Fibroblast of pulmonary artery (primary cell): ENCODE data around the gene VPREB3.
"Not testable (repeated sequence)": the region's sequence is repeated elsewhere in the genome, so short reads cannot be mapped to it uniquely, and the experiment has no call there.

ENCODE experiments used
- DNase-seq: peaks from one replicate; pipeline ENCODE4 v3.0.0-alpha.2; 2010; ENCODE audit warnings: low read depth
- H3K4me3 ChIP-seq: replicated peaks from 2 replicates; pipeline ENCODE4 v1.5.1; 2011; ENCODE audit warnings: low read depth, mild to moderate bottlenecking, control low read depth, low read length, moderate library complexity
- CTCF ChIP-seq: IDR thresholded peaks from 2 replicates; pipeline ENCODE4 v1.5.1; 2011; ENCODE audit warnings: mild to moderate bottlenecking, control low read depth, low read length, inconsistent platforms; ENCODE audit errors: missing control alignments

VPREB3 gene

GRCh38 chr22:23737696-23738095 lies 16.5 kb downstream of the VPREB3 start:
- H3K4me3 ChIP-seq: no peak overlapping the region
- DNase-seq: no peak
- TF ChIP-seq CTCF: no peak

GRCh38 chr22:23728108-23728507 lies 26.1 kb downstream of the VPREB3 start:
- not testable (repeated sequence) for DNase-seq

DNA sequence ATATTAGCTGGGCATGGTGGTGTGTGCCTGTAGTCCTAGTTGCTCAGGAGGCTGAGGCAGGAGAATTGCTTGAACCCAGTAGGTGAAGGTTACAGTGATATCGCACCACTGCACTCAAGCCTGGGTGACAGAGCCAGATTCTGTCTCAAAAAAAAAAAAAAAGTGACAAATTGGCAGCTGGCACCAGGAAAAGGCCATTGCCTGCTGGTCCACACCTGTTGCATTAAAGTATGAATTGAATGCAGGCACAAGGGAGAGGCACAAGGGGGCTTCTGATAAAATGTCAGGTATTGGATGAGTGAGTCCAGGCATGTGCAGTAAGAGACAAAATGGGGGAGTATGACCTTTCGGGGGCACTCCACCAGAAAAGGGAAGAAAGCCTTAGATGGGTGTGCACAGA lies 31.5 kb downstream of the VPREB3 start:
- no peak overlapping the region for H3K4me3 ChIP-seq
- no peak for TF ChIP-seq CTCF
- DNase-seq: no peak

More at GRCh38 chr22:23728108-23728507, 26.1 kb downstream of the VPREB3 start:
- not testable (repeated sequence) for H3K4me3 ChIP-seq

- TF ChIP-seq CTCF: no peak
- DNase-seq: no peak
These were observed 32.1 kb downstream of the VPREB3 start for GRCh38 chr22:23722160-23722559.

DNA sequence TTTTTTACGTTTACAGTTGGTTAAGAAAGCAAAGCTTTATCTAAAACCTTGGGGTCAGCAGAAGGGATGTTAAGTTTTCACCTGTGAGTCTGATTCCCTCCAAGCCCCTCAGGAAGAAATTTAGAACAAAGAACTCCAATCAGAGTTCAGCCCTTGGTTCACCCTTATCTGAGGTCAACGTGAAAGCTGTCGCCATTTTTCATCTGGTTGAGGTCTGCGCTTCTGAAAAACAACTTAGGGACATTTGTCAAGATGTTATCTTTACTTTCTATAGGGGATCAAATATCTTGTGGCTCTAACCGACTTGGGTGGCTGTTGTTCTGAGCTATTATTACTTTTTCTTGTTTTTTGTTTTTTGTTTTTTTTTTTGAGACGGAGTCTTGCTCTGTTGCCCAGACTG lies 33.4 kb downstream of the VPREB3 start:
- no peak for TF ChIP-seq CTCF

More at GRCh38 chr22:23722160-23722559, 32.1 kb downstream of the VPREB3 start:
- H3K4me3 ChIP-seq: no peak overlapping the region

DNA sequence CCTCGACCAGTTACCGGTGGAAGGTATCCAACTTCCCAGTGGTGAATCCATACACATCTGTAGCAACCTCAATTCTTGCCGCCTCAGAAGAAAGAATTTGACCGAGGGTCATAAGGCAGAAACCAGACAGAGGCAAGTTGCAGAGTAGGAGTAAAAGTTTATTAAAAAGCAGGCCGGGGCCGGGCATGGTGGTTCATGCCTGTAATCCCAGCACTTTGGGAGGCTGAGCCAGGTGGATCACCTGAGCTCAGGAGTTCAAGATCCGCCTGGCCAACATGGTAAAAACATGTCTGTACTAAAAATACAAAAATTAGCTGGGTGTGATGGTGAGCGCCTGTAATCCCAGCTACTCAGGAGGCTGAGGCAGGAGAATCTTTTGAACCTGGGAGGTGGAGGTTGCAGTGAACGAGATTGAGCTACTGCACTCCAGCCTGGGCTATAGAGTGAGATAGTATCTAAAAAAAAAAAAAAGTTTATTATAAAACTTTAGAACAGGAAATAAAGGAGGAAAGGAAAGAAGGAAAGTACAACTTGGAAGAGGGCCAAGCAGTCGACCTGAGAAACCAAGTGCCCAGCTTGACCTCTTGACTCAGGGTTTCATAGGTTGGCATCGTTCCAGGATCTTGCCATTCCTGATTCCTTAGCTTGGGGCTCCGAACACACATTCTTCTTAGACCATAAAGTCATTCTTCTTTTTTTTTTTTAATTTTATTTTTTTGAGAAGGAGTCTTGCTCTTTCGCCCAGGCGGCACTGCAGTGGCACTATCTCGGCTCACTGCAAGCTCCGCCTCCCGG lies 35.7 kb downstream of the VPREB3 start:
- no peak for DNase-seq
- H3K4me3 ChIP-seq: no peak overlapping the region
- no peak for TF ChIP-seq CTCF

More for the DNA sequence above, 33.4 kb downstream of the VPREB3 start:
- H3K4me3 ChIP-seq: no peak overlapping the region
- DNase-seq: no peak

DNA sequence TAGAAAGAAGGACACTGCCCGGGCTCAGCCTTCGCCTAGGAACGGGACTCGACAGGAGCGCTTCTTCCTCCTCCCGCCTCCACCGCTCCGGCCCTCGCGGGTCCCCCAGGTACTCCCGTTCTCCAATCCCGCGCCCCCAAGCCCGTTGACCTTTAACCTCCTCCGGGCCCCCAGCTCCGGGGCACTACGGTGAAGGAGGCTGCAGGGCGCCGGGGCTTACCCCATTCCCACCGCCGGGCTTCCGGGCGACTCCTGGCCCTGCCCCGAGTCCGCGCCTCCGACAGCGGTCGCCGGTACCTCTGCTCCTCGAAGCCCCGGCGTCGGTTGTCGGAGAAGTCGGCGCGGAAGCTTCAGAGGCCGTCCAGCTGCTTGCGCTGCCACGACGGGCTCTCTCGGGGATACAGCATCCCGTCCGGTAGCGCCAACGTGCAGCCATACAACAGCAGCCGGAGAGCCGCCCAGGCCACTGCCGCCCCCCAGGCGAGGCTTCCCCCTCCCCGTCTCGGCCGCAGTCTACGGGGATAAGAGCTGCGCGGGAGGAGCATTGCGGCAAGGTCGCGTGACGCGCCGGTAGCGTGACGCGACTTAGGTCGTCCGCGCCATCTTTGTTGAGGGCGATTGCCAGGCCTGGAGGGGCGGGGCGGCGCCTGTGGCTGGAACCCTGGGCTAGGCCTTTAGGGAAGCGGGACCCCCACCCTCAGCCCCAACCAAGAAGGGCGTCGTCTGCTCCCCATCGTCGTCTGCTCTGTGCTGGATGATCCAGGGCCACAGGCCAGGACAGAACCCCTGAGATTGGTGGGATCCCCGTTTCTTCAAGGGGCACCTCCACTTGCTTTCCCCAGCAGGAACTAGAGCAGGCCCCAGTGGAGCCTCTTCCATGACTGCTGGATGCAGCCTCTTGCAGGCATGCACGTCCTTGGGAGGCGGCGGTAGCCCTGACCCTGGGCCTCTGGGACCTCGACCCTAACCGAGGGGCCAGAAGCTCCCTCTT lies 37.1 kb downstream of the VPREB3 start:
- H3K4me3 ChIP-seq: peak overlapping the region; percentile 85
- DNase-seq: peak; percentile 89
- TF ChIP-seq CTCF: no peak
